DND-41 (cell line): ENCODE measurements around the gene DOCK4.

ENCODE experiments used
- CTCF ChIP-seq: IDR thresholded peaks from 2 replicates; pipeline ENCODE4 v1.5.1; 2012; ENCODE audit warnings: borderline replicate concordance, low read length, moderate library complexity, mild to moderate bottlenecking; ENCODE audit not compliant: poor library complexity, severe bottlenecking; ENCODE audit errors: extremely low read depth
- EZH2 ChIP-seq: IDR thresholded peaks from 3 replicates; pipeline ENCODE4 v1.6.1; 2012; ENCODE audit warnings: borderline replicate concordance, low read depth, mild to moderate bottlenecking, moderate library complexity, low read length, inconsistent platforms; ENCODE audit not compliant: severe bottlenecking

- no peak for TF ChIP-seq EZH2
- no peak for TF ChIP-seq CTCF
Observed at GRCh38 chr7:111998326-111998725, 207.9 kb downstream of the DOCK4 start.
